Body of pancreas (tissue), 4 donors: ENCODE results near the gene CCNY.

Experiments used
- CTCF ChIP-seq, 7 experiments: fragments of 450-650 bp in 4 of 7; fragments of 200-600 bp in 3 of 7; sonication (generic) in 3 of 7; IDR thresholded peaks; one replicate each; pipeline ENCODE4 v1.5.1; 2016 to 2019; ENCODE audit warnings: antibody characterized with exemption in 7 of 7
- POLR2A ChIP-seq, 3 donors: fragments of 450-650 bp; IDR thresholded peaks; one replicate each; pipeline ENCODE4 v1.6.1; 2016; ENCODE audit warnings: antibody characterized with exemption in 3 of 3, mild to moderate bottlenecking in 2 of 3

GRCh38 chr10:35570397-35570796, 234.1 kb downstream of the CCNY start:
- no peak for TF ChIP-seq CTCF (IDR thresholded peaks at IDR 0.05)
- TF ChIP-seq POLR2A (IDR thresholded peaks at IDR 0.05): no peak
